ENCODE data around the gene ELAVL2. TPM values are rescaled to one million over a fixed set of nuclear protein-coding genes. Genes with fewer than 3 reads are reported as not detected.
A peak's percentile ranks its signal among the peaks of the same experiment; 100 is the strongest.

Gene ELAVL2
- total RNA-seq, 4 donors from 2014 or later = 0.84 TPM; not detected in 2

DNA sequence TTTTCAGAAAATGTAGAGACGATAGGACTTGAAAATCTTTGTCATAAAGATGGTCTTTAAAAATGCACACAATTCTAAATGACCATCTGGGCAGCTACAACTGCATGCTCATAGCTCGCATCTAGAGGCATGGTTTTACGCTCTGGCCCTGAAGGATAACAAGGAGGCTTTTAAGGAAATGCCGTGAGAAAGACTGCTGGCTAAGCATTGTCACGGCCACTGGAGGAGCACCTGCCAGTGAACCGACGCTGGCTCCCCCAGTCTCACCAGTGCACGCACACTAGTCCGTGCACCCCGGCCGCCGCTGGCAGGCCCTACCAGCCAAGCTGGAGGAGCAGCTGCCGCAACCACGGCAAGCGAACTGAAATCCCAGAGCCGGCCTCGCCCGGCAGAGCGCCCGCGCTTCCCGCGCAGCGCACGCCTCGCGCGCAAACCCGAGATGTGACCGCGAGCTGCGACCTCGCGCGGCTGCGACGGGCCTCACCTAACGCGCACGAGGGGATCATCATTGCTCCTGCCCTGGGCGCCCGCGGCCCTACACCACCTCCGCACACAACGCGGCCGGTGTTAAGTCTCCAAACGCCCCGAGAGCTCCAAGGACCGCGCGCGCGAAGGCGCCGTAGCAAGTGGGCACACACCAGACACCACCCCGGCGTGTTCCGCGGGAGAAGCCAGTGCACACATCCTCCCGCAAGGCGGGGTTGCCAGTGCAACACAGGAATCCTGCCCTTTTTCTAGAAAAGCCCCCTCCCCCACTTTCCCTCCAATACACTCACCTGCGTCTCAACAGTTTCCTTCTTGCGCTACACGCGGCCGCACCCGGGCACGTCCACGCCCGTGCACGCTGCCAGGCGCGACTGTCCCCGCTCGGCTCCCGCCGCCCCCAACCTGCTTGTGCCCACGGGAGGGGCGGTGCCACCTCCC, 5.3 kb downstream of the ELAVL2 start:
- peak; percentile 33 for ATAC-seq (ENCODE audit: low FRiP score)
- TF ChIP-seq, protein P1, sequence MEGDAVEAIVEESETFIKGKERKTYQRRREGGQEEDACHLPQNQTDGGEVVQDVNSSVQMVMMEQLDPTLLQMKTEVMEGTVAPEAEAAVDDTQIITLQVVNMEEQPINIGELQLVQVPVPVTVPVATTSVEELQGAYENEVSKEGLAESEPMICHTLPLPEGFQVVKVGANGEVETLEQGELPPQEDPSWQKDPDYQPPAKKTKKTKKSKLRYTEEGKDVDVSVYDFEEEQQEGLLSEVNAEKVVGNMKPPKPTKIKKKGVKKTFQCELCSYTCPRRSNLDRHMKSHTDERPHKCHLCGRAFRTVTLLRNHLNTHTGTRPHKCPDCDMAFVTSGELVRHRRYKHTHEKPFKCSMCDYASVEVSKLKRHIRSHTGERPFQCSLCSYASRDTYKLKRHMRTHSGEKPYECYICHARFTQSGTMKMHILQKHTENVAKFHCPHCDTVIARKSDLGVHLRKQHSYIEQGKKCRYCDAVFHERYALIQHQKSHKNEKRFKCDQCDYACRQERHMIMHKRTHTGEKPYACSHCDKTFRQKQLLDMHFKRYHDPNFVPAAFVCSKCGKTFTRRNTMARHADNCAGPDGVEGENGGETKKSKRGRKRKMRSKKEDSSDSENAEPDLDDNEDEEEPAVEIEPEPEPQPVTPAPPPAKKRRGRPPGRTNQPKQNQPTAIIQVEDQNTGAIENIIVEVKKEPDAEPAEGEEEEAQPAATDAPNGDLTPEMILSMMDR (IDR thresholded peaks at IDR 0.05) = no peak

GRCh38 chr9:23819403-23819802, 6.6 kb downstream of the ELAVL2 start:
- ATAC-seq (ENCODE audit: low FRiP score) = no peak
- TF ChIP-seq, protein P1 (IDR thresholded peaks at IDR 0.05) = no peak
- no peak for DNase-seq (ENCODE audit: low spot score)

More for the DNA sequence above, 5.3 kb downstream of the ELAVL2 start:
- DNase-seq (ENCODE audit: low spot score) = no peak

DNA sequence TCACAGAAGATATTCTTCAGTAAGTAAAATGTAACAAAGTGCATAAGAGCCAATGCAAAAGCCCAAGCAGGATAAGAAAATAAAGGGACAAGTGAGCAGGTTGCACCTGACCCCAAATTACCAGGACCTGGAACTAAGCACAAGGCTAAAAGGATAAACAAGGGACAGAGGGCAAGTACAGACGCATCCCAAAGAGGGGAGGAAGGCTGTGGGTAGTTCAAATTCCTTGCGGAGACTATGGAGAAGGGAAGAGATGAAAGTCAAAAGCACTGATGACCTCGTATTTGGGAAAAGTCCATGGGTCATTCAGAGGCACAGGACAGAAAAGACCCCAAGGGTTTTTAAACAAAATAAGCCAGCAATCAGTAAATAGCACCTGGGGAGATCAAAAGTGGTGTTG, 11.8 kb downstream of the ELAVL2 start:
- ATAC-seq (ENCODE audit: low FRiP score) = no peak
- TF ChIP-seq, protein P1 (IDR thresholded peaks at IDR 0.05) = no peak
- no peak for DNase-seq (ENCODE audit: low spot score)

GRCh38 chr9:23812673-23813072, 13.4 kb downstream of the ELAVL2 start:
- TF ChIP-seq, protein P1 (IDR thresholded peaks at IDR 0.05) = no peak
- DNase-seq (ENCODE audit: low spot score) (no peak), ATAC-seq (ENCODE audit: low FRiP score) (no peak)

DNA sequence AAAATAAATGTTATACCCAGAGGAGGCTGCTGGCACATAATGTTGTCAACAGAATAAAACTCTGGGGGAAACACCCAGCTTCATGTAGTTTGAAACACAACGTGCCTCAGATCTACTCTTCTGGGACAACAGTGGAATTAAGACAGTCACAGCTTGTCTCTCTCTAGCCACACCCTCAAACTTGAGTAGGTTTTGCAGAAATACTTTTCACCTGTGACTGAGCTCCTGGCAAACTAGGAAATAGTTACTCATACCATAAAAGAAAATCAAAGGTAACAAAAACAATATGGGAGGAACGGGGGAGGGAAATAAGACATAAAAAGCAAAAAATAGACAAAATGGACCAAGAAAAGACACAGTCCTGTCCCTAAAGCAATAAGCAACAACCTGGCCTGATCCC, 14.4 kb downstream of the ELAVL2 start:
- DNase-seq (ENCODE audit: low spot score) = no peak
- TF ChIP-seq, protein P1 (IDR thresholded peaks at IDR 0.05) = no peak
- no peak for ATAC-seq (ENCODE audit: low FRiP score)

DNA sequence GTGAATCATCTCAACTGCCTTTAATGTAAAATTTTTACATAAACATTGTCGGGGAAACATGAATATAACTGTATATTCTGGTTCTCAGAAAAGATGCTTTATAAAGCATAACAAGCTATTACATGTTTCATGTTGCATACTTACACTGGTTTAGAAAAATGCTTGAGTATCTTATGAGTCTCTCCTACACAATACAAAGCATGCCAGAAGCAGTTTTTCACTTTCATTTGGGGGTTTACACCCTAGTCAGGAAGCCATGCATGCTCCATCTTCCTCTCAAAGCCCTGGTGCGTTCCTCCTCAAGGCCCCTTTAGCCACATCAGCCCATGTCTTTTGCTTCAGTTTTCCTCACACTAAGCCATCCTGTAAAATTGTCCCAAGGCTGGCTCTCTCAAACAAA, 22.8 kb downstream of the ELAVL2 start:
- ATAC-seq (ENCODE audit: low FRiP score) (no peak), DNase-seq (ENCODE audit: low spot score) (no peak)
- TF ChIP-seq, protein P1 (IDR thresholded peaks at IDR 0.05) = no peak

DNA sequence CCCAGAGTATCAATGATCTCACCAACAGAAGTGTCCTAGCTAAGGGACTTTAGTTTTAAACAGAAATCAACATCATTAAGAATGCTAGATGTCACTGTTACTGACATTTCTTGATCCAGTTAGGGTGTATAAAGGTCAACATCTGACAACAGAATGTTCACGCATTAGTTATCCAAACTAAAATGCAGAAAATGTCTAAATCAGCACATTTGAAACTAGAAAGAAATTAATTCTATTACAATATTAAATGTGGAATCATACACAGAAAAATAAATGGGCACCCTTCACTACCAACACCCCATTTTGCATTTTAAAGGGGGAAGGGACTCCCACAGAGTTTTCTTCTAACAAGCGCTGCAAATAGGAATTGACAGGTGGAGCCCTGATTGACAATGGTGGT, 24.5 kb downstream of the ELAVL2 start:
- DNase-seq (ENCODE audit: low spot score) = no peak
- TF ChIP-seq, protein P1 (IDR thresholded peaks at IDR 0.05) = no peak
- no peak for ATAC-seq (ENCODE audit: low FRiP score)

Data from omental fat pad (tissue), 4 donors.